PFSK-1 (cell line): Measurements from ENCODE around the gene RYR3.

Source experiments
- FOXP2 ChIP-seq: optimal IDR thresholded peaks from 2 replicates; pipeline ENCODE3; 2011; ENCODE audit warnings: borderline replicate concordance, control low read depth, inconsistent platforms; ENCODE audit not compliant: insufficient read depth; ENCODE audit errors: extremely low read length, extremely low read depth
- POLR2AphosphoS5 ChIP-seq: IDR thresholded peaks from 2 replicates; pipeline ENCODE4 v1.6.1; 2012; ENCODE audit warnings: low read depth, mild to moderate bottlenecking, control low read depth, low read length, moderate library complexity
- SIN3A ChIP-seq: IDR thresholded peaks from 2 replicates; pipeline ENCODE4 v1.6.1; 2012; ENCODE audit warnings: mild to moderate bottlenecking, low read length, moderate library complexity, borderline replicate concordance; ENCODE audit not compliant: insufficient read depth
- TAF1 ChIP-seq: IDR thresholded peaks from 2 replicates; pipeline ENCODE4 v1.6.1; 2012; ENCODE audit warnings: low read length, control low read depth, borderline replicate concordance; ENCODE audit not compliant: insufficient read depth
- TF ChIP-seq, protein P1 (sequence below), 2 experiments: IDR thresholded peaks; 2 replicates each; pipeline versions ENCODE4 v1.6.1 to v1.8.0; 2011 to 2012; ENCODE audit warnings: low read depth in 2 of 2, low read length in 2 of 2, control low read depth in 1 of 2, inconsistent platforms in 1 of 2, mild to moderate bottlenecking in 1 of 2, moderate library complexity in 1 of 2; ENCODE audit not compliant: insufficient read depth in 1 of 2

RYR3 gene

GRCh38 chr15:33534642-33535041 lies 223.9 kb downstream of the RYR3 start:
- no peak for TF ChIP-seq POLR2AphosphoS5
- TF ChIP-seq, protein P1, sequence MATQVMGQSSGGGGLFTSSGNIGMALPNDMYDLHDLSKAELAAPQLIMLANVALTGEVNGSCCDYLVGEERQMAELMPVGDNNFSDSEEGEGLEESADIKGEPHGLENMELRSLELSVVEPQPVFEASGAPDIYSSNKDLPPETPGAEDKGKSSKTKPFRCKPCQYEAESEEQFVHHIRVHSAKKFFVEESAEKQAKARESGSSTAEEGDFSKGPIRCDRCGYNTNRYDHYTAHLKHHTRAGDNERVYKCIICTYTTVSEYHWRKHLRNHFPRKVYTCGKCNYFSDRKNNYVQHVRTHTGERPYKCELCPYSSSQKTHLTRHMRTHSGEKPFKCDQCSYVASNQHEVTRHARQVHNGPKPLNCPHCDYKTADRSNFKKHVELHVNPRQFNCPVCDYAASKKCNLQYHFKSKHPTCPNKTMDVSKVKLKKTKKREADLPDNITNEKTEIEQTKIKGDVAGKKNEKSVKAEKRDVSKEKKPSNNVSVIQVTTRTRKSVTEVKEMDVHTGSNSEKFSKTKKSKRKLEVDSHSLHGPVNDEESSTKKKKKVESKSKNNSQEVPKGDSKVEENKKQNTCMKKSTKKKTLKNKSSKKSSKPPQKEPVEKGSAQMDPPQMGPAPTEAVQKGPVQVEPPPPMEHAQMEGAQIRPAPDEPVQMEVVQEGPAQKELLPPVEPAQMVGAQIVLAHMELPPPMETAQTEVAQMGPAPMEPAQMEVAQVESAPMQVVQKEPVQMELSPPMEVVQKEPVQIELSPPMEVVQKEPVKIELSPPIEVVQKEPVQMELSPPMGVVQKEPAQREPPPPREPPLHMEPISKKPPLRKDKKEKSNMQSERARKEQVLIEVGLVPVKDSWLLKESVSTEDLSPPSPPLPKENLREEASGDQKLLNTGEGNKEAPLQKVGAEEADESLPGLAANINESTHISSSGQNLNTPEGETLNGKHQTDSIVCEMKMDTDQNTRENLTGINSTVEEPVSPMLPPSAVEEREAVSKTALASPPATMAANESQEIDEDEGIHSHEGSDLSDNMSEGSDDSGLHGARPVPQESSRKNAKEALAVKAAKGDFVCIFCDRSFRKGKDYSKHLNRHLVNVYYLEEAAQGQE (IDR thresholded peaks at IDR 0.05; ENCODE audit: insufficient read depth in 1 of 2, low read depth in 2 of 2, low read length in 2 of 2): no peak
- no peak for TF ChIP-seq FOXP2
- no peak for TF ChIP-seq SIN3A
- TF ChIP-seq TAF1: no peak

- TF ChIP-seq TAF1 (no peak), POLR2AphosphoS5 (no peak), SIN3A (no peak), FOXP2 (no peak)
- TF ChIP-seq, protein P1 (IDR thresholded peaks at IDR 0.05; ENCODE audit: insufficient read depth in 1 of 2, low read depth in 2 of 2, low read length in 2 of 2): no peak
These were observed 224.4 kb downstream of the RYR3 start for GRCh38 chr15:33535135-33535534.

- TF ChIP-seq FOXP2 (no peak), TAF1 (no peak), SIN3A (no peak), POLR2AphosphoS5 (no peak)
- TF ChIP-seq, protein P1 (IDR thresholded peaks at IDR 0.05; ENCODE audit: insufficient read depth in 1 of 2, low read depth in 2 of 2, low read length in 2 of 2): no peak
These were observed 229.2 kb downstream of the RYR3 start for GRCh38 chr15:33539825-33540573.

DNA sequence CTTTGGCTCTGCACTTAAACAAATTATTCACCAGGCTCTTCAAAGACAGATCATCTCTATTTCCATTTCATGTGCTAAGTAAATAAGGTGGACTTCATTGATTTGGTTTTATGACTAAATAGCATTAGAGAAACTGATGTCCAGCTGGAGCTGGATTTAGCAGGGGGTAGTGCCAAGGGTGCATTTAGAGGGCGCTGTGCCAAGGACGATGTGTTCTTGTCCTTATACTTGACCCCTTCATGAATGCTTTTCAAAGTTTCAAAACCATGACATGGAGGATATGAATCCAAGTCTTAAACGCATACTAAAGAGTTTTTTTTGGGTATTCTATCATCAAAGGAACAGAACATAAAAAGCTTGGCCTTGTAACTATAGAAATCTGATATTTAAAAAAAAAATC lies 233.2 kb downstream of the RYR3 start:
- no peak for TF ChIP-seq POLR2AphosphoS5
- TF ChIP-seq TAF1: no peak
- TF ChIP-seq SIN3A: no peak
- TF ChIP-seq, protein P1 (IDR thresholded peaks at IDR 0.05; ENCODE audit: insufficient read depth in 1 of 2, low read depth in 2 of 2, low read length in 2 of 2): no peak
- no peak for TF ChIP-seq FOXP2

DNA sequence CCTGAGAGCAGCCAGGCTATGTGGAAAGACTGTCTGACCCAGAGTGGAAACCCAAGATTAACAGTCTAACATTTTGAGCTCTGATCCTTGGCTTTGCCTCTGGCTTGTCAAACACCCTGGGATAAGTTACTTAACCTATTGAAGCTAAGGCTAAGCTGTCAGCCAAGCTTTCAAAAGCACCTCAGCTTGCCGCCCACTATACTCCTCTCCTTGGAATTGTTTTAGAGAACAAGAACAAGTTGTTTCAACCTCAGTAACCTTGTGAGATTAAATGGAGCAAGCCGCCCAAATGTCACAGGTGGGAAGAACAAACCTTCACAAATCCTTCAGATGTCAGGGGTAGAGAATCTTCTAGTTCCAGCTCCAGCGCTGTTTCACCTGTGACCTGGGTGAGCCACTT lies 235.1 kb downstream of the RYR3 start:
- no peak for TF ChIP-seq FOXP2
- no peak for TF ChIP-seq TAF1
- no peak for TF ChIP-seq SIN3A
- TF ChIP-seq, protein P1 (IDR thresholded peaks at IDR 0.05; ENCODE audit: insufficient read depth in 1 of 2, low read depth in 2 of 2, low read length in 2 of 2): no peak
- TF ChIP-seq POLR2AphosphoS5: no peak
